Suprapubic skin (tissue), 4 donors: Measurements from ENCODE around the gene PPIP5K1.

Source experiments
- CTCF ChIP-seq, 2 donors: fragments of 200-600 bp in 1 of 2; fragments of 450-650 bp in 1 of 2; sonication (generic) in 1 of 2; IDR thresholded peaks; one replicate each; pipeline ENCODE4 v1.5.1; 2016 to 2019; ENCODE audit warnings: antibody characterized with exemption in 2 of 2, mild to moderate bottlenecking in 1 of 2, moderate library complexity in 1 of 2
- EP300 ChIP-seq: sonication (generic); formaldehyde crosslinking; IDR thresholded peaks from one replicate; pipeline ENCODE4 v1.6.1; 2017; ENCODE audit warnings: antibody characterized with exemption
- POLR2A ChIP-seq, 2 donors: fragments of 450-650 bp; IDR thresholded peaks; one replicate each; pipeline ENCODE4 v1.6.1; 2017; ENCODE audit warnings: antibody characterized with exemption in 2 of 2, mild to moderate bottlenecking in 2 of 2, moderate library complexity in 2 of 2
- POLR2AphosphoS5 ChIP-seq, 3 donors: sonication (generic); formaldehyde crosslinking; IDR thresholded peaks; one replicate each; pipeline ENCODE4 v1.6.1; 2017; ENCODE audit warnings: antibody characterized with exemption in 3 of 3

- no peak for TF ChIP-seq CTCF (IDR thresholded peaks at IDR 0.05)
- no peak for TF ChIP-seq POLR2AphosphoS5 (IDR thresholded peaks at IDR 0.05)
- no peak for TF ChIP-seq EP300
- TF ChIP-seq POLR2A (IDR thresholded peaks at IDR 0.05) = no peak
Measured at GRCh38 chr15:43487271-43487895, 102.6 kb downstream of the PPIP5K1 start.
